Transverse colon (tissue), 4 donors: ENCODE results near the gene TP73. TPM values are rescaled to one million over a fixed set of nuclear protein-coding genes. Genes with fewer than 3 reads are reported as not detected.

Experiments used
- DNase-seq: peaks from one replicate; pipeline ENCODE4 v3.0.0-alpha.2; 2019
- H3K27ac ChIP-seq, 4 donors: fragments of 200-600 bp; sonication (generic); 2 replicates each; pipeline ENCODE4 v1.5.1; 2016 to 2018; ENCODE audit warnings: inconsistent platforms in 4 of 4
- H3K27me3 ChIP-seq: fragments of 200-600 bp; sonication (generic); 2 replicates; pipeline ENCODE4 v1.5.1; 2017; ENCODE audit warnings: inconsistent platforms
- H3K36me3 ChIP-seq, 4 donors: fragments of 200-600 bp; sonication (generic); 2 replicates each; pipeline ENCODE4 v1.5.1; 2017 to 2019; ENCODE audit warnings: inconsistent platforms in 4 of 4
- H3K4me1 ChIP-seq, 4 donors: fragments of 200-600 bp; sonication (generic); 2 replicates each; pipeline ENCODE4 v1.5.1; 2017 to 2020; ENCODE audit warnings: inconsistent platforms in 4 of 4
- H3K4me3 ChIP-seq, 4 donors: fragments of 200-600 bp; sonication (generic); 1 replicate in 1 of 4; 2 replicates in 3 of 4; pipeline versions ENCODE4 v1.5.1 to v1.6.1; 2017 to 2019; ENCODE audit warnings: inconsistent platforms in 4 of 4
- H3K9me3 ChIP-seq, 2 donors: fragments of 200-600 bp; sonication (generic); 2 replicates each; pipeline ENCODE4 v1.5.1; 2017 to 2019; ENCODE audit warnings: inconsistent platforms in 2 of 2
- EP300 ChIP-seq: sonication (generic); formaldehyde crosslinking; IDR thresholded peaks from one replicate; pipeline ENCODE4 v1.6.1; 2017; ENCODE audit warnings: antibody characterized with exemption, low read depth
- POLR2A ChIP-seq: fragments of 450-650 bp; IDR thresholded peaks from one replicate; pipeline ENCODE4 v1.6.1; 2016; ENCODE audit warnings: antibody characterized with exemption, mild to moderate bottlenecking, moderate library complexity
- POLR2AphosphoS5 ChIP-seq, 3 donors: sonication (generic); formaldehyde crosslinking; IDR thresholded peaks; one replicate each; pipeline ENCODE4 v1.6.1; 2016; ENCODE audit warnings: antibody characterized with exemption in 3 of 3
- WGBS, 2 donors: methylation state at CpG; one replicate each; pipeline ENCODE4 v1.1.5; 2018; ENCODE audit warnings: low coverage in 1 of 2; 5-methylcytosine and 5-hydroxymethylcytosine counted together
- in situ Hi-C, 4 donors: fragments of 200-750 bp; cut with MboI; loops; one replicate each; pipeline versions ENCODE4 v1.15.0 to v1.15.1; 2017; ENCODE audit warnings: low sequenced_read_pairs in 3 of 4, low pct_ligation_motif_present in 1 of 4, low pct_unique_long_range_greater_than_20kb in 1 of 4
- intact Hi-C: fragments of 100-400 bp; cut with DNase I; formaldehyde crosslinking; loops from one replicate; pipeline ENCODE4 v1.15.1; 2023; ENCODE audit warnings: low total_unique reads
- total RNA-seq, 4 donors: library from RNA; depleted of rRNA; stranded (reverse); fragments of >200 nt; gene quantifications; one replicate each; pipeline ENCODE4 v1.1.0, GENCODE V29; 2016
- TF ChIP-seq, protein P1 (sequence below), 5 experiments: fragments of 200-600 bp in 3 of 5; fragments of 450-650 bp in 2 of 5; sonication (generic) in 3 of 5; IDR thresholded peaks; 1 replicate in 2 of 5; 2 replicates in 3 of 5; pipeline ENCODE4 v1.5.1; 2016 to 2017; ENCODE audit warnings: antibody characterized with exemption in 5 of 5, inconsistent platforms in 3 of 5, mild to moderate bottlenecking in 2 of 5, moderate library complexity in 1 of 5

TP73 gene
- total RNA-seq, 4 donors from 2014 or later = 0.20 to 0.32 TPM; not detected in 2

DNA sequence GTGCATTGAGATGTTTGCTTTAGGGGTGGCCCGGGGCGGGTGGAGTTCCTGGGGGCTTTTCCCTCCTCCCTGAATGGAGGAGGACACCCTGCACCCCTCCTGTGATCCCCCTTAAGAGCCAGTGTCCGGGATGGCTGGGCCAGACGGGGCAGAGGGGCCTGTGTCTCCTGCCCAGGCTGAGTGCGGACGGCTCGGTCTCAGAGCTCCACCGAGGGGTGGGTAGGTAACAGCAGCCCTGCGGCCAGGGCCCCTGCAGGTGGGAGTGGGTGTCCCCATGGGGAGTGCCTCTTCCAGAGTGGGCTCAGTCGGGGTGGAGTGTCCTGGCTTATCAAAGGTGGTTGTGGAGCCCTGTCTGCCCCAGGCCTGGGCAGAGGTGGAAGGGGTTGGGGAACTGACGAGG is 23.1 kb downstream of the TP73 start:
- whole genome bisulfite sequencing, 2 donors = 77% methylated on average over 11 of the region's 11 CpGs; no CpG with 5 or more reads in 1 of the 2 donors
- no peak for DNase-seq

DNA sequence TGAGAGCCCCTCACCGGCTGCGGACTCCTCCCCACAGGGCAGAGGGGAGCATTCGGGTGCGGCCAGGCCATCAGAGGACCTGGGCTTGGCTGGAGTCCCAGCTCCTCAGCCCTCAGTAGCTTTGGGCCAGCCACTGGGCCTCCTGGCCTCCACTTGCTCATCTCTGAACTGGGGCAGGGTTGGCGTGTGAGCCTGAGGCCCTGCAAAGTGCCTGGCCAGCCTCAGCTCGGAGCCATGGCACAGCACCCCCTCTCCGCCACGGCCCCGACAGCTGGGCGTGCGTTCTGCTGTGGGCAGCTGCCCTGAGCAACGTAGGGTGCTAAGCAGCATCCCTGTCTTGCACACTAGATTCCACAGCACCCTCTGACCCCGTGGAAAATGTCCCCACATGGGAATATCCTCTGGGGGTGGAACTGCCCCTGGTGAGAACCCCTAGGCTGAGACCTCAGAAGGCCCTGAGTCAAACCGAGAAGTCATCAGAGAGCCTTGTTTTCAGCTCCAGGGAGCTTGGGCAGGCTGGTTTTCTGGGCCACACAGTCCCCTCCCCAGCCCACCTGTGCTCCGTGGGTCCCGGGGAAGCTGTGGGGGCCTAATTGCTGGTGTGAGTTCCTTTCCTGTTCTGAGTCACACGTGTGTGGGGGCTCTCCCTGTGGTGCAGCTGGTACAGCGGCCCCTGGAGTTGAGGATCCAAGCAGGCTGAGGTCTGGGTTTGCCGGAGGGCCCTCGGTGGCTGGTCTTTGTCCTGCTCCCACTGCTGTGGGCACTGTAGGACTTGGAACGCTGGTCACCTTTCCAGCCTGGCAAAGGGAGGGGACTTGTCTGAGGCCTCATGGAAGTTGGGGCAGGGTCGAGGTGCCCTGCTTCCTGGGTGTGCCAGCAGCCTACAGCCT is 24.5 kb downstream of the TP73 start:
- H3K27ac ChIP-seq = no peak overlapping the region

More for the DNA sequence above, 23.1 kb downstream of the TP73 start:
- H3K9me3 ChIP-seq = no peaks in the 10 kb centered on the region
- no peaks in the 10 kb centered on the region for H3K36me3 ChIP-seq
- TF ChIP-seq, protein P1, sequence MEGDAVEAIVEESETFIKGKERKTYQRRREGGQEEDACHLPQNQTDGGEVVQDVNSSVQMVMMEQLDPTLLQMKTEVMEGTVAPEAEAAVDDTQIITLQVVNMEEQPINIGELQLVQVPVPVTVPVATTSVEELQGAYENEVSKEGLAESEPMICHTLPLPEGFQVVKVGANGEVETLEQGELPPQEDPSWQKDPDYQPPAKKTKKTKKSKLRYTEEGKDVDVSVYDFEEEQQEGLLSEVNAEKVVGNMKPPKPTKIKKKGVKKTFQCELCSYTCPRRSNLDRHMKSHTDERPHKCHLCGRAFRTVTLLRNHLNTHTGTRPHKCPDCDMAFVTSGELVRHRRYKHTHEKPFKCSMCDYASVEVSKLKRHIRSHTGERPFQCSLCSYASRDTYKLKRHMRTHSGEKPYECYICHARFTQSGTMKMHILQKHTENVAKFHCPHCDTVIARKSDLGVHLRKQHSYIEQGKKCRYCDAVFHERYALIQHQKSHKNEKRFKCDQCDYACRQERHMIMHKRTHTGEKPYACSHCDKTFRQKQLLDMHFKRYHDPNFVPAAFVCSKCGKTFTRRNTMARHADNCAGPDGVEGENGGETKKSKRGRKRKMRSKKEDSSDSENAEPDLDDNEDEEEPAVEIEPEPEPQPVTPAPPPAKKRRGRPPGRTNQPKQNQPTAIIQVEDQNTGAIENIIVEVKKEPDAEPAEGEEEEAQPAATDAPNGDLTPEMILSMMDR (IDR thresholded peaks at IDR 0.05) = no peak
- TF ChIP-seq POLR2A = no peak
- no peak for TF ChIP-seq POLR2AphosphoS5 (IDR thresholded peaks at IDR 0.05)
- no peak for TF ChIP-seq EP300
- peaks cover 0 to 3% (median 0%) of the 10 kb centered on the region in 4 donors for H3K4me1 ChIP-seq
- no peak overlapping the region for H3K27ac ChIP-seq
- peaks cover 33% of the 10 kb centered on the region for H3K27me3 ChIP-seq
- in situ Hi-C loops (no loop called here), intact Hi-C loops (no loop called here)
- H3K4me3 ChIP-seq = no peak overlapping the region

DNA sequence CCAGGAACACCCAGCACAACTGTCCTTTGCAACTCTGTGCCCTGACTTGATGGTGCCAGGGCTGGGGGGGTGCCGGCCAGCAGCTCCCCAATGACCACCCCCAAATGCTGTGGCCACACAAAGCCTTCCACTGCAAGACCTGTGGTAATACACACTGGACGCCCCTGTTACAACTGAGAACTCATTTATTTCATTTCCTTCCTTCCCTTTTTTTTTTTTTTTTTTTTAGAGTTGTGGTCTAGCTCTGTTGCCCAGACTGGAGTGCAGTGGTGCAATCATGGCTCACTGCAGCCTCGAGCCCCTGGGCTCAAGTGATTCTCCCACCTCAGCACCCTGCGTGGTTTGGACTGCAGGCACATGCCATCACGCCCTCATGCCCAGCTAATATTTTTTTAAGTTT is 25.2 kb downstream of the TP73 start:
- Histone ChIP-seq H3K36me3 (no peaks in the 10 kb centered on the region), H3K9me3 (no peaks in the 10 kb centered on the region), H3K27me3 (peaks cover 12% of the 10 kb centered on the region), H3K27ac (no peak overlapping the region), H3K4me3 (no peak overlapping the region), H3K4me1 (peaks cover 0 to 3% (median 0%) of the 10 kb centered on the region in 4 donors)
- in situ Hi-C loops (no loop called here), intact Hi-C loops (no loop called here)
- DNase-seq = no peak
- TF ChIP-seq POLR2A = no peak
- TF ChIP-seq, protein P1 (IDR thresholded peaks at IDR 0.05) = no peak
- no peak for TF ChIP-seq EP300
- TF ChIP-seq POLR2AphosphoS5 (IDR thresholded peaks at IDR 0.05) = no peak
- 41 to 64% methylated on average over 3 to 5 of the region's 5 CpGs for WGBS, 2 donors

More for the DNA sequence above, 24.5 kb downstream of the TP73 start:
- TF ChIP-seq, protein P1 (IDR thresholded peaks at IDR 0.05) = no peak
- TF ChIP-seq EP300 = no peak
- no peak for TF ChIP-seq POLR2A
- no peak for TF ChIP-seq POLR2AphosphoS5 (IDR thresholded peaks at IDR 0.05)
- Histone ChIP-seq H3K4me3 (no peak overlapping the region), H3K9me3 (no peaks in the 10 kb centered on the region), H3K27me3 (peaks cover 19% of the 10 kb centered on the region), H3K36me3 (no peaks in the 10 kb centered on the region), H3K4me1 (peaks cover 0 to 3% (median 0%) of the 10 kb centered on the region in 4 donors)
- in situ Hi-C loops (no loop called here), intact Hi-C loops (no loop called here)
- DNase-seq = no peak
- WGBS, 2 donors = 60% methylated on average over 19 of the region's 22 CpGs; no CpG with 5 or more reads in 1 of the 2 donors

DNA sequence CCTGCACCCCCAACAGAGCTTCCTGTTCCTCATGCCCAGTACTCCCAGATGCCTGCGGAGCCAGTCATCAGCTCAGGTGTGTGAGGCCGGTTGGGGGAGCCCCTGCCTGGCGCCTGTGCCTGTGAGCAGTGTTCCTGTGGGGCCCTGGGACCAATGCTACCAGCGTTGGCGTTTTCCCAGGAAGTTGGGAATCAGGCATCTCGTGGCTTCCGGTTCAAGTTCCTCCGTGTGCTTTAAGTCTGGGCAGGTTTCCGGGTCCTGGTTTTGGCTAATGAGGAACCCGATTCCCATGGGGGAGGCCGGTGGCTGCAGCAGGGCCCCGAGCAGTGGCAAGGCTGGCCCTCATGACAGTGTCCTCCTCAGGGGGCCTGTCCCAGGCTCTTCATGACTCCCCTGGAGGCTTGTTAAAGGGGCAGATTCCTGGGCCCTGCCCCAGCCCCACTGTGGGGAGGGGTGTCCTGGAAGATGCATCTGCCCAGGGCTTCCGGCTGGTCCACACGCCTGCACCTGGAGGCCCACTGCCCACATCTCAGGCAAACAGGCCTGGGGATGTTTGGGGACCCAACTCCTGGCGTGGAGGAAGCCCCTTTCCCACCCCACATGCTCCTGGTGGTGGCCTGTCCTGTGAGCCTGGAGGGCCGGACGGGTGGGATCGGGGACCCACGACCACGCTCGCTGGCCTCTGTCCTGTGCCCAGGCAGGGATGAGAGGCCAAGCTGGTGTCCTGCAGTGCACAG is 26.2 kb downstream of the TP73 start:
- no peak for DNase-seq
- Histone ChIP-seq H3K36me3 (no peaks in the 10 kb centered on the region), H3K4me3 (no peak overlapping the region), H3K27me3 (peaks cover 9% of the 10 kb centered on the region), H3K9me3 (no peaks in the 10 kb centered on the region), H3K27ac (no peak overlapping the region), H3K4me1 (peaks cover 0 to 3% (median 0%) of the 10 kb centered on the region in 4 donors)
- WGBS, 2 donors = 71% methylated on average over 18 of the region's 21 CpGs; no CpG with 5 or more reads in 1 of the 2 donors
- TF ChIP-seq POLR2AphosphoS5 (IDR thresholded peaks at IDR 0.05) (no peak), POLR2A (no peak), EP300 (no peak)
- TF ChIP-seq, protein P1 (IDR thresholded peaks at IDR 0.05) = no peak
- in situ Hi-C loops (no loop called here), intact Hi-C loops (no loop called here)
